Measurements from ENCODE around the gene P2RY2. TPM values are rescaled to one million over a fixed set of nuclear protein-coding genes. Genes with fewer than 3 reads are reported as not detected.

P2RY2 gene
- total RNA-seq, 1 donor from 2014 or later, result 0.45 TPM

DNA sequence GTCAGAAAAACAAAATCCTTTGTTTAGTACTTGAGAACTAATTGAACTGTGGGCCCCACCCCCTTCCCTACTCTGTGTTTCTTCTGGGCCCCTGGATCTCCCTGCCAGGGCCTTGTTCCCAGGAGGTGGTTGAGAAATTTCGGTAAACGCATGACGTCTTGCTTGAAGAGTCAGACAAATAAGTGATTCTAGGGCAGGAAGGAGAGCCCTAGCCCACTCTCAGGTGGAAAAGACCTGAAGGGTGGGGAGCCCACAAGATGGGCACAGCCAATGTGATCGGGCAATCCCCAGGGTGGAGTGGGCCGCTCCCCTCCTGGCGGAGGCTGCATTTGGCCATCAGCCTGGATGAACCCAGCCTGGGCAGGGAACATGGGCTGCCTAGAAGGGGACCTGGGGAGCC, 16.8 kb upstream of the P2RY2 start:
- Mint-ChIP-seq H3K4me1 (peaks cover 50% of the 10 kb centered on the region), H3K36me3 (no peaks in the 10 kb centered on the region), H3K4me3 (no peak overlapping the region), H3K27ac (peak overlapping the region; percentile 90), H3K9me3 (peaks cover 3% of the 10 kb centered on the region), H3K27me3 (ENCODE audit: insufficient read depth, low read depth) (peaks cover 25% of the 10 kb centered on the region)
- Histone ChIP-seq H4K20me1 (ENCODE audit: low read depth) (no peaks in the 10 kb centered on the region), H3K9ac (no peak overlapping the region), H3K4me1 (peaks cover 24% of the 10 kb centered on the region), H3K36me3 (no peaks in the 10 kb centered on the region), H3K27ac (no peak overlapping the region), H3F3A (ENCODE audit: low read depth) (peaks cover 14% of the 10 kb centered on the region), H3K79me2 (ENCODE audit: low read depth) (no peaks in the 10 kb centered on the region), H2AFZ (replicated peaks) (peak overlapping the region; percentile 97), H3K27me3 (no peaks in the 10 kb centered on the region), H3K4me2 (peak overlapping the region; percentile 28), H3K4me3 (no peak overlapping the region), H3K9me3 (ENCODE audit: low read depth) (no peaks in the 10 kb centered on the region)
- TF ChIP-seq, protein P1, sequence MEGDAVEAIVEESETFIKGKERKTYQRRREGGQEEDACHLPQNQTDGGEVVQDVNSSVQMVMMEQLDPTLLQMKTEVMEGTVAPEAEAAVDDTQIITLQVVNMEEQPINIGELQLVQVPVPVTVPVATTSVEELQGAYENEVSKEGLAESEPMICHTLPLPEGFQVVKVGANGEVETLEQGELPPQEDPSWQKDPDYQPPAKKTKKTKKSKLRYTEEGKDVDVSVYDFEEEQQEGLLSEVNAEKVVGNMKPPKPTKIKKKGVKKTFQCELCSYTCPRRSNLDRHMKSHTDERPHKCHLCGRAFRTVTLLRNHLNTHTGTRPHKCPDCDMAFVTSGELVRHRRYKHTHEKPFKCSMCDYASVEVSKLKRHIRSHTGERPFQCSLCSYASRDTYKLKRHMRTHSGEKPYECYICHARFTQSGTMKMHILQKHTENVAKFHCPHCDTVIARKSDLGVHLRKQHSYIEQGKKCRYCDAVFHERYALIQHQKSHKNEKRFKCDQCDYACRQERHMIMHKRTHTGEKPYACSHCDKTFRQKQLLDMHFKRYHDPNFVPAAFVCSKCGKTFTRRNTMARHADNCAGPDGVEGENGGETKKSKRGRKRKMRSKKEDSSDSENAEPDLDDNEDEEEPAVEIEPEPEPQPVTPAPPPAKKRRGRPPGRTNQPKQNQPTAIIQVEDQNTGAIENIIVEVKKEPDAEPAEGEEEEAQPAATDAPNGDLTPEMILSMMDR (IDR thresholded peaks at IDR 0.05), result no peak
- DNase-seq (ENCODE audit: low spot score), result no peak

DNA sequence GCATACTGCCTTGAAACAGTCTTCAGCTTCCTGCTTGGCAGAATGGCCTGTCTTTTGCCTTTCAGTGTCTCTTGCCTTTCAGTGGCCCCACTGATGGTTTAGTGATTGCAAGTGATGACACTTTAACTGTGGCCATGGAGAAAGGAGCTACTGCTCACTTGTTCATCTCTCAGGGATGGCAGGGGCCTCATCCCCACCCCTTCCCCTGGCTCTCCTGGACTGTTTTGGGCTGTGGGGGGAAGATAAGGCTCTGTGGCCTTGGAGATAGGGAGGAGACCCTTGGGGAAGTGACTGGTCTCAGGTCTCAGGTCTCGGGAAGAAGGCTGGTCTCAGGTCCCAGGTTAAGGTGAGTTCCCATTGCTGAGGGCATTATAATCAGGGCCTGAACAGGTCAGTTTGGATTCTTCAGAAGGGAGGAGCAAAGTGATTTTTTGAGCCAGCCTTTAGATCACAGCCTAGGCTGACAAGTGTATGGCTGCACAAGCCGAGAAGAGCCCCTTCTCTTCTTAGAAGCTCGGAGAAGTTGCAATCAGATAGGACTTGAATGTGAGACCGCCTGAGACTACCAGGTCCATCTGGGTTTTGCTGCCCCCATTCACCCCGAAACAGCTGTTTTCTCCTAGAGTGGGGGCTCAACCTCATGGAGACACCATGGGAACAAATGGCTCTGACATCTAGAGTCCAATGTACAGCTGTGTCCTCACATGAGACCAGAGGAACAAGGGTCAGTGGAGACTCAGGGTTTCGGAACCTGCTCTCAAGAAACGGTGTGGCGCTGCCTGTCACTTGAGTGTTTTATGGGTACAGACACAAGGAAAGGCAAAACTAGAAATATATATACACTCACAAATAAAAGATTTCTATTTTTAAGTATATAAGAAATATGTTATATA, 15.9 kb upstream of the P2RY2 start:
- no peaks in the 10 kb centered on the region for H3K9me3 ChIP-seq (ENCODE audit: low read depth)
- no peaks in the 10 kb centered on the region for H3K79me2 ChIP-seq (ENCODE audit: low read depth)
- Mint-ChIP-seq H3K36me3 (no peaks in the 10 kb centered on the region), H3K9me3 (peaks cover 3% of the 10 kb centered on the region), H3K27me3 (ENCODE audit: insufficient read depth, low read depth) (peaks cover 26% of the 10 kb centered on the region), H3K4me1 (peaks cover 58% of the 10 kb centered on the region), H3K4me3 (no peak overlapping the region), H3K27ac (no peak overlapping the region)
- peak overlapping the region; percentile 97 for H2AFZ ChIP-seq (replicated peaks)
- H3K36me3 ChIP-seq, result no peaks in the 10 kb centered on the region
- TF ChIP-seq EZH2phosphoT487 (IDR thresholded peaks at IDR 0.05), result no peak
- no peak for TF ChIP-seq EZH2 (IDR thresholded peaks at IDR 0.05)
- TF ChIP-seq, protein P1 (IDR thresholded peaks at IDR 0.05), result no peak
- no peak overlapping the region for H3K27ac ChIP-seq
- no peak overlapping the region for H3K4me3 ChIP-seq
- no peak overlapping the region for H3K9ac ChIP-seq
- no peaks in the 10 kb centered on the region for H3K27me3 ChIP-seq
- no peaks in the 10 kb centered on the region for H4K20me1 ChIP-seq (ENCODE audit: low read depth)
- peak overlapping the region; percentile 28 for H3K4me2 ChIP-seq
- peaks cover 24% of the 10 kb centered on the region for H3K4me1 ChIP-seq
- DNase-seq (ENCODE audit: low spot score), result no peak
- peaks cover 14% of the 10 kb centered on the region for H3F3A ChIP-seq (ENCODE audit: low read depth)

DNA sequence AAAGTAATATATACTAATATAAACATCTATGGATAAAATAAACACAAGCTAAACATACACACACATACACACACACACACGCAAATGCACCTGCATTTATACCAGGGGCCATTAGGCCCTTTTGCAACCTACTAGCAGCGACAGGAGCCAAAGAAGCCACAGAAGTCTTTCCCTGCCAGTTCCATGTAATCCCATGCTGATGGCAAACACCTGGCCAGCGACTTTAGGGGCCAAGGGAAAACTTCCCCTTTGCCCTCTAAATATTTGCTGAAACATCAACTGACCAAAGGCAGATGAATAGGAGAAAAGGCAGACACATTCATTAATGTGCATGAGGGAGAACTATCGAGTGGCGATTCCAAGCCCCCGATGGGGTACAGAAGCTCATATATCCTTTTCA, 14.8 kb upstream of the P2RY2 start:
- no peaks in the 10 kb centered on the region for H3K27me3 ChIP-seq
- peaks cover 14% of the 10 kb centered on the region for H3F3A ChIP-seq (ENCODE audit: low read depth)
- H3K27me3 Mint-ChIP-seq (ENCODE audit: insufficient read depth, low read depth), result peaks cover 24% of the 10 kb centered on the region
- H3K9me3 ChIP-seq (ENCODE audit: low read depth), result no peaks in the 10 kb centered on the region
- peaks cover 4% of the 10 kb centered on the region for H3K9me3 Mint-ChIP-seq
- peaks cover 24% of the 10 kb centered on the region for H3K4me1 ChIP-seq
- no peak overlapping the region for H3K4me3 ChIP-seq
- no peaks in the 10 kb centered on the region for H3K36me3 ChIP-seq
- H3K4me1 Mint-ChIP-seq, result peaks cover 58% of the 10 kb centered on the region
- H2AFZ ChIP-seq (replicated peaks), result no peak overlapping the region
- H3K27ac ChIP-seq, result no peak overlapping the region
- no peak overlapping the region for H3K9ac ChIP-seq
- DNase-seq (ENCODE audit: low spot score), result no peak
- TF ChIP-seq EZH2phosphoT487 (IDR thresholded peaks at IDR 0.05) (no peak), EZH2 (IDR thresholded peaks at IDR 0.05) (no peak)
- TF ChIP-seq, protein P1 (IDR thresholded peaks at IDR 0.05), result no peak
- H3K79me2 ChIP-seq (ENCODE audit: low read depth), result no peaks in the 10 kb centered on the region
- H3K36me3 Mint-ChIP-seq, result no peaks in the 10 kb centered on the region
- peak overlapping the region; percentile 47 for H3K27ac Mint-ChIP-seq
- no peaks in the 10 kb centered on the region for H4K20me1 ChIP-seq (ENCODE audit: low read depth)
- no peak overlapping the region for H3K4me2 ChIP-seq
- H3K4me3 Mint-ChIP-seq, result no peak overlapping the region

Data from neural progenitor cell (in vitro differentiated cells).